HK-2 (cell line): ENCODE measurements around the gene LYSMD1.
"Not testable (repeated sequence)": the region's sequence is repeated elsewhere in the genome, so short reads cannot be mapped to it uniquely, and the experiment has no call there.

Experiments
- DNase-seq: peaks from one replicate; pipeline ENCODE4 v3.0.0-alpha.2; 2018; ENCODE audit not compliant: unreplicated experiment

LYSMD1 gene

GRCh38 chr1:151165738-151166504 lies at the start of gene LYSMD1, which contains the start of gene SCNM1:
LYSMD1 (minus strand) TSS chr1:151165902; CDS start chr1:151165258, 644 bp downstream.
SCNM1 (plus strand) TSS chr1:151166144; CDS start chr1:151166153, 9 bp downstream.
- DNase-seq, result peak; percentile 96

GRCh38 chr1:151213560-151213959 lies 47.9 kb upstream of the LYSMD1 start:
- DNase-seq, result no peak

- no peak for DNase-seq
These were observed 46.4 kb upstream of the LYSMD1 start for GRCh38 chr1:151211972-151212705.

GRCh38 chr1:151210830-151211229 lies 45.1 kb upstream of the LYSMD1 start:
- DNase-seq, result no peak

GRCh38 chr1:151205381-151205965 lies 39.8 kb upstream of the LYSMD1 start:
- DNase-seq, result not testable (repeated sequence)

GRCh38 chr1:151199873-151200581 lies 34.3 kb upstream of the LYSMD1 start:
- DNase-seq, result peak; percentile 64

GRCh38 chr1:151198254-151199127 lies 32.8 kb upstream of the LYSMD1 start, which contains the start of gene PIP5K1A:
PIP5K1A (plus strand) TSS chr1:151198552; CDS start chr1:151198997, 445 bp downstream.
- peak; percentile 98 for DNase-seq

- DNase-seq, result peak; percentile 17
These were observed 32.2 kb upstream of the LYSMD1 start for GRCh38 chr1:151197863-151198253.

GRCh38 chr1:151196292-151196800 lies 30.6 kb upstream of the LYSMD1 start:
- DNase-seq, result peak; percentile 47

- DNase-seq, result peak; percentile 84
These were observed 29.3 kb upstream of the LYSMD1 start for GRCh38 chr1:151194894-151195594.

GRCh38 chr1:151193856-151194255 lies 28.2 kb upstream of the LYSMD1 start:
- DNase-seq, result no peak

- DNase-seq, result no peak
These were observed 27.6 kb upstream of the LYSMD1 start for GRCh38 chr1:151193304-151193703.

- no peak for DNase-seq
These were observed 26.3 kb upstream of the LYSMD1 start for GRCh38 chr1:151192047-151192446.

GRCh38 chr1:151189637-151190445 lies 24.1 kb upstream of the LYSMD1 start, which contains the start of gene VPS72:
VPS72 (minus strand) TSS chr1:151190197; CDS start chr1:151190121, 76 bp downstream.
- peak; percentile 84 for DNase-seq

- DNase-seq, result not testable (repeated sequence)
These were observed 23.0 kb upstream of the LYSMD1 start for GRCh38 chr1:151188667-151189066.

- no peak for DNase-seq
These were observed 21.5 kb upstream of the LYSMD1 start for GRCh38 chr1:151187205-151187604.

- no peak for DNase-seq
These were observed 18.5 kb upstream of the LYSMD1 start for GRCh38 chr1:151184211-151184610.

GRCh38 chr1:151176514-151177045 lies 10.9 kb upstream of the LYSMD1 start:
- no peak for DNase-seq

GRCh38 chr1:151175863-151176262 lies 10.2 kb upstream of the LYSMD1 start, which contains the start of gene TMOD4:
TMOD4 (minus strand) TSS chr1:151175981; CDS start chr1:151174875, 1,106 bp downstream.
- no peak for DNase-seq
